ENCODE results near the gene DSE.
"Not testable (repeated sequence)": the region's sequence is repeated elsewhere in the genome, so short reads cannot be mapped to it uniquely, and the experiment has no call there.

Gene DSE

DNA sequence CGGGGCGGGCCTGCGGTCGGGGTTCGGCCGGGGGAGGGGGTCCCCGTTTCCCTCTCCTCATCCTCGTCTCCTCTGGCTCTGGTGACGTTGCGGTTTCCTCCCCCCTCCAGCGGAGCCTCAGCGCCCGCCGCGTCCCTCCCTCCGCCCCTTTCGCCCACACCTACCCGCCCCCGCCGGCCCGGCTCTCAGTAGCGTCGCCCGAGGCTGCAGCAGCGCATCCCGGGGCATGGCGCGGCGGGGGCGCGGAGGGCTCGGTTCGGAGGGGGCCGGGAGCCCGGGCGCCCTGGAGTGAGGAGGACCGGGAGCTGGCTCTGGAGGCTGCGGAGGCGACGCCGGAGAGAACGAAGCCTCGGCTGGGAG is at the start of gene DSE:
Gene DSE, plus strand, starts transcription at position 188 of the 360 bp plus-strand sequence. CDS start 28,304 bp downstream, outside the sequence.
- DNase-seq (ENCODE audit: low read depth): peak; percentile 66

DNA sequence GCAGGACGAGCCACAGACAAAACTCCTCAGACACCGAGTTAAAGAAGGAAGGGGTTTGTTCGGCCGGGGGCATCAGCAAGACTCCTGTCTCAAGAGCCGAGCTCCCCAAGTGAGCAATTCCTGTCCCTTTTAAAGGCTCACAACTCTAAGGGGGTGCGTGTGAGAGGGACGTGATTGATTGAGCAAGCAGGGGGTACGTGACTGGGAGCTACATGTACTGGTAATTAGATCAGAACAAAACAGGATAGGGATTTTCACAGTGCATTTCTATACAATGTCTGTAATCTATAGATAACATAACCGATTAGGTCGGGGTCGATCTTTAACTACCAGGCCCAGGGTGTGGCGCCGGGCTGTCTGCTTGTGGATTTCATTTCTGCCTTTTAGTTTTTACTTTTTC is 48.8 kb upstream of the DSE start:
- DNase-seq (ENCODE audit: low read depth): not testable (repeated sequence)

DNA sequence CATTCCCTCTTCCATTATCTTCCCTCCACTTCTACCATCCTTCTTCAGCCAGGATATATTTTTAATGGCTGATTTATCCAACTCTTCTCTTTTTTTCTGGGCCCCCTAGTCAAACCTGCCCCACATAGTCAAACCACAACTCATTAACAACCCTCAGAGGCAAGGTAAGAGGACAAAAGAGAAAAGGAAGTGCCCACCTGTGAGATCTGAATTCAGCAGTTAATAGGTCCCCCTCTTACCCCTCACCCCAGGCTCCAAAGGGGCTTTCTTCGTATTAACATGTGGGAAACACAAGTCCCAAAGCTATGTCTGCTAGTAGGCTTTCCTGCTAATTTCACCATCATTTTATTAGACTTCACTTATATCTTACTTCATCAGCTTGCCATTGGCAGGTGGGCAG is 46.9 kb upstream of the DSE start:
- DNase-seq (ENCODE audit: low read depth): no peak

DNA sequence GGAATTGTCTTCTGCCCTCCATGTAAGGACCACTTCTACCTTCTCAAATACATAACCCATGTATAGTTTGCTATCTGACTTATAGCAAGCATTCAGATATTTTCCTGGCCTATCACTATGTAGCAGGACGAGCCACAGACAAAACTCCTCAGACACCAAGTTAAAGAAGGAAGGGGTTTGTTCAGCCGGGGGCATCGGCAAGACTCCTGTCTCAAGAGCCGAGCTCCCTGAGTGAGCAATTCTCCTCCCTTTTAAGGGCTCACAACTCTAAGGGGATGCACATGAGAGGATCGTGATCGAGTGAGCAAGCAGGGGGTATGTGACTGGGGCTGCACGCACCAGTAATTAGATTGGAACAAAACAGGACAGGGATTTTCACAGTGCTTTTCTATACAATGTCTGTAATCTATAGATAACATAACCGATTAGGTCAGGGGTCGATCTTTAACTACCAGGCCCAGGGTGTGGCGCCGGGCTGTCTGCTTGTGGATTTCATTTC is 45.1 kb upstream of the DSE start:
- DNase-seq (ENCODE audit: low read depth): not testable (repeated sequence)

DNA sequence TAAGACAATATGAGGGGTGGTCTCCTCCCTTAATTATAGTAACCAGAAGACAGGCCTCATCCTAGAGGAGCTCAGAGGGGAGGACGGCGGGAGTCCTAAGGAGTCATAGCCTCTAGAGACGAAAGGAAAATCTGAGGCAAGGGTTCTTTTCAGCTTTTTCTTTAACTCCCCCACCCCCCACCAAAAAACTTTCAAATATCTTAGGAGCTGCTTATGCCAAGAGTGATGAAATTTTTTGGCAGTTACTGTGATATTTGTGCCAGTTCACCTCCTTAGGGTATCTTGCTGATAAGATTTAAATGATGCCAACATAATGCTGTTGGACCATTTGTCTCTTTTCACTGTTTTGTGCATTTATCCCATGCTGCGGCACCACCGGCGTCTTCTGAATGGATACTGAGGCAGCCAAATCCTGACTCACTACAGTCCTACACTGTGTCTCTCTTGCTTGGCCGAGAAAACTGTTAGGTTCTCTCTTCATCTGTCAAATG is 44.5 kb upstream of the DSE start:
- no peak for DNase-seq (ENCODE audit: low read depth)

DNA sequence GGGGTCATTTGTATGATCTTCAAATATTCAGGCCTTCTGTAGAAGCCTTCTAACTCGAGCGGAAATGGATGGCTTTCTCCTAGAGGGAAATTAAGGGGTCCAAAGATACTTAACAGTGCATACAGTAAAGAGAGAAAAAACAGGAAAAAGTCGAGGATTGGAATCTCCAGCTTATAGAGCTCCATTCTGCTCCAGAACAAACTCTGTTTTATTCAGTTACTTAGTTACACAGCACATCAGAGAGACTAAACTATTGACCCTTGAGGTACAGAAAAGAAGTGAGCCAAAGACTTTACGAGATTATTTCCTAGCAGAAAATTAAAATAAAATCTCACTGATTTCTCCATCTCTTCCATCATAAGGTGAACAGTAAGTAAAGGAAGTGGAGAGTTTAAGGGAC is 43.8 kb upstream of the DSE start:
- no peak for DNase-seq (ENCODE audit: low read depth)

DNA sequence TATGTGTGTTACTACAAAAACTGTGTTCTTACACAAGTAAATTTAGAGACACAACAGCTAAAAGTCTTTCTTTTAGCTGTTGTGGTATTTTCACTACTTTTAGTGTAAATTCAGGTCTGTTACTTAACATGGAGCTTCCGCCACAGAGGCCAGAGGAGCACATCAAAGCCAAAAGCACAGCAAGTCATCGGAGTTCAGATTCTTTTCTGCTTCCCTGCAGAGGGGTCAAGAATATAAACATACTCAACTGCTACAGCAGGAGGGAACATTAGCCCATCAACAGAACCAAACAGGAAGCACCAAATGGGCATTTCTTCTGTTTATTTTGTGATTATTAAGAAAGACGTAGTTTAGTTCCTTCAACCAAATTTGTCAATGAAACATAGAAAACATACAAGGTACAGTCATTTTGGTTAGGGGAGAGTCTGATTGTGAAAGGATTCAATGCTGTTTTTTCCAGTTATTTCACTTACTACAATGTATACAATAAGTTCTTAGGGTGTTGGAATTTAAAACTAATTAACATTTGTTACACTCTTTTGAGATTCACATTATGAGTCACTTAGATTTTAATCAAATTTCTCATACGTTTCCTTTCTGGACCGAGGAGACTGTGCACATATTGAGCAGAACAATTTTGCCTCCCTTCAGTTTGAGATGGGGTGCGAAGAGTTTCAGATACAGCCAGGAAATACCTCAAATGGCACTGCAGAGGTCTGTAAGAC is 42.8 kb upstream of the DSE start:
- no peak for DNase-seq (ENCODE audit: low read depth)

DNA sequence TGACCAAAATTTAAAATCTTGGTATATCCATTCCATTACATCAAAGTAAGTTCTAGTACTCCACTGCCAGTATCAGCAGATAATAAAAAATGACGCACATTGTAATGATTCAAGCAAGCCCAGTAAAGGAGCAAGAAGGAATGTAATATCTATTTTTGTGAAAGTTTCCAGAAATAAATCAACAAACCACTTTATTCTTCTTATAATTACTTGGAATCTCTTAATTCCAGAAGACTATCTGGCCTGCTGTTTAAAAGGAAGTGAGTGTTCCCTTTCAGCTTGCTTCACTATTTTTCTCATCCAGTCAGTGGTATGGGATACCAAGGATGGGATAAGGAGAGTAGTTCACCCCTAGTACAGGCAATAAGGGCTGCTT is 42.2 kb upstream of the DSE start:
- no peak for DNase-seq (ENCODE audit: low read depth)

DNA sequence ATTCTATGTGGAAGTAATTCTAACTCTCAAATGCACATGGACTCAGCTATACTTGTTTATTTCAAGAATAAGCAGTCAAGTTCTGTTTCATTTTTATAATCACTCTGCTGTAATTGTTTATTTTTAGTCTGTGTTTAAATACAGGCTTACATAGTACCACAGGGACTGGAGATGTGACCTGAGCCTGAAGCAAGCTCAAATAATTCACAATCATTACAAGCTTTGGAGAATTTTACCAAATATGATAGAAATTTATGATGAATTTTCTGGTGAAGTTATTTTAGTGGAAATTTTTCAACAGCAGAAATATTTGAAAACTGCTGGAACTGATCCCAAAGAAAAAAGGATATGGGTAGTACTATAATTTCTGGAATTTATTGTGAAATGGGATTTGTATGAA is 41.6 kb upstream of the DSE start:
- no peak for DNase-seq (ENCODE audit: low read depth)

DNA sequence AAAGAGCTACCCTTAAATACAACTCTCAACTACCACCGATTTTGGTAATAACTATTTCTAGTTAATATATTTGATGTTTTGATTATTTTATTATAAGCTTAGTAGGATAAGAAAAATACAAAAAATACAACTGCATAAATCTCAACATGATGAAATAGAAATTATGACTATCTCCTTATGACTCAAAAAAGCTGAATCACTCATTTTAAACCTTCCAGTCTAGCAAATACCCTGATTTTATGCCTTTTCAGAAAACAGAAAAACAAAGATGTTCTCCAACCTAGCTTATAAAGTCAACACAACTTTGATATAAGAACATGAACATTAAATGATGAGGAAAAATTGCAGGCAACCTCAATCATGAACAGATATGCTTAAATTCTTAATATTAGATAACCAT is 40.2 kb upstream of the DSE start:
- DNase-seq (ENCODE audit: low read depth): no peak

DNA sequence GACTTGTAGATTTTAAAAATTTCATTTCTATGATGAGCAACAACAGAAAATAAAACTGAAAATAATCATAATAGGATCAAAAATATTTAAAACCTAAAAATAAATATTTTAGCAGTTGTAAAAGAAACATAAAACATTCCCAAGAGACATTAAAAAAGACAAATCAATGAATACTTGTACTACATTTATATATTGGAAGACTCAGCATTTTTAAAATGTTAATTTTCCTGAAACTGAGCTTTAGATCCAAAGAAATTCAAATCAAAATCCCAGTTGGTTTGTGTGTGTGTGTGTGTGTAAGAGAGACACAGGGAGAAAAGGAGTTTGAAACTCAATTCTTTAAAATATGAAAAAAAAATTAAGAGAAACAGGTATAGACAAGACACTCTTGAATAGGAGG is 38.7 kb upstream of the DSE start:
- DNase-seq (ENCODE audit: low read depth): no peak

DNA sequence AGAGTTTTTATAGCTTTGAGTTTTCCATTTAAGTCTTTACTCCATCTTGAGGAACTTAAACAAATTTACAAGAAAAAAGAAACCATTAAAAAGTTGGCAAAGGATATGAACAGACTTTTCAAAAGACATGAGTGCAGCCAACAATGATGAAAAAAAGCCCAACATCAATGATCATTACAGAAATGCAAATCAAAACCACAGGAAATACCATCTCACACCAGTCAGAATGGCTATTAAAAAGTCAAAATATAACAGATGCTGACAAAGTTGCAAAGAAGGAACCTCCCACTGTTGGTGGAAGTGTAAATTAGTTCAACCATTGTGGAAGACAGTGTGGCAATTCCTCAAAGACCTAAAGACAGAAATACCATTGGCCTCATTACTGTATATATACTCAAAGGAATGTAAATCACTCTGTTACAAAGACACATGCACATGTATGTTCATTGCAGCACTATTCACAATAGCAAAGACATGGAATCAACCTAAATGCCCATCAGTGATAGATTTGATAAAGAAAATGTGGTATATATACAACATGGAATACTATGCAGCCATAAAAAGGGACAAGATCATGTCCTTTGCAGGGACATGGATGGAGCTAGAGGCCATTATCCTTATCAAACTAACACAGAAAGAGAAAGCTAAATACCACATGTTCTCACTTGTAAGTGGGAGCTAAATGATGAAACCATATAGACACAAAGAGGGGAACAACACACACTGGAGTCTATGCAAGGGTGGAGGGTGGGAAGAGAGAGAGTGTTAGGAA is 35.9 kb upstream of the DSE start:
- DNase-seq (ENCODE audit: low read depth): not testable (repeated sequence)

DNA sequence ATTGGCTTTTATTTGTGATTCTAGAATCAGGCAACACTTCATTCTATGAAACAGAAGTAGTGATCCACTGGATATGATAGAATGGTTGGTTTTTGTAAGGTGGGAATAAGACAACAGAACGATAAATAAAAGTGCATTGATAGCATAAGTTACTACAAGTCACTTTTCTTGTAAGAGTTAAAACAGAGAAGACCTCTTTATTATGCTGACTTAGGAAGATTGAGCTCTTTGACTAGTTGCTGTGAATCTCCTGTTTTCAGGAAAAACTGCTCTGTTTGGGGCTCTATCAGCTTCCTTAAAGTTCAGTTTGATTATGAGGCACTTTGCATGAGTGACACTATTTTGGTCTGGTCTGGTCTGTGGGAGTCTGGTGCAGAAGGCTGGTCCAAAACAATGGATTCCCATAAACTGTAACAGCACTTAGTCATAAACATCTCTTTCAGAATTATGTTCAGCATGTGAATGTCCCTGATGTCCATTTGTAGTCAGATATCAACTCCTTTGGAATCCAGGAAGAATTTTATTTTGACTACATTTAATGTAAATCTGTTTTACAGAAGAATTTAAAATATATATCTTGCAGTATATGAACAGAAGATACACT is 35.0 kb upstream of the DSE start:
- no peak for DNase-seq (ENCODE audit: low read depth)

DNA sequence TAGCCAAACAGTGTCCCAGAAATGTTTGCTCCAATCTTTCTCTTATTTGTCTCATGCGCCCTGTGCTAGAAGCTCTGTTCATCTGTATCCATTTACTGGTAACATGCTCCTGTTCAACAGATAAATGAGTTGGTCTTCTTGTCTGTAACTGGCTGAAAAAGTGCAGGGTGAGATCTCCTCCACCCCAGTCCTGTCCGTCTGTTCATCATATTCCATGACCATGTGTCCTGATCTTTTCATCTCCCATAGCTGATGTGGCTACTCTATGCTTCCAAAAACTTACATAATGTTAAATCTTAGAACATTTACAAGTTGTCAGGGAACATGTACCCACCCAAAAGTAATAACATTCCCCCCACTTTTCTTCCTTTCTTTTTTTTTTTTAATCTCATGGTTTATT is 31.8 kb upstream of the DSE start:
- no peak for DNase-seq (ENCODE audit: low read depth)

DNA sequence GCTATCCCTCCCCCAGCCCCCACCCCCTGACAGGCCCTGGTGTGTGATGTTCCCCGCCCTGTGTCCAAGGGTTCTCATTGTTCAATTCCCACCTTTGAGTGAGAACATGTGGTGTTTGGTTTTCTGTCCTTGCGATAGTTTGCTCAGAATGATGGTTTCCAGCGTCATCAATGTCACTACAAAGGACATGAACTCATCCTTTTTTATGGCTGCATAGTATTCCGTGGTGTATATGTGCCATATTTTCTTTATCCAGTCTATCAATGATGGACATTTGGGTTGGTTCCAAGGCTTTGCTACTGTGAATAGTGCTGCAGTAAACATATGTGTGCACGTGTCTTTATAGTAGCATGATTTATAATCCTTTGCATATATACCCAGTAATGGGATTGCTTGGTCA is 30.1 kb upstream of the DSE start:
- DNase-seq (ENCODE audit: low read depth): not testable (repeated sequence)

DNA sequence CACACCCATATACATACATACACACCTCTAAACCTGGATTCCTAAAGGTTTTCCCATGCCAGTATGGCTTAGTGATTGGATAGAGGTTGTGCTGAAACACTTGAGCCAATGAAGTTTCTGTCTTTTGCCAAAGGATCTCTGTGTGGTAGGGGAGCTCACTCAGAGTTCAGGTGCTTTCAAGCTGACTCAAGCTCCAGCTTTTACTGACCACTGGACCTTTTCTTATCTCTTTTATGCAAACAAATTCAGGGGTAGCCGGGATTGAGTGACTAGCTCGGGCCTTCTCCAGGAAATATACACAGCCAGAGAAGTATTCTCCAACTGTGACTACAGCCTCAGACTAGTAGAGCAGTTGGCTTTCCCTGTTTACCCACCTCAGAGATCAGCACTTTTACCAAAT is 21.5 kb upstream of the DSE start:
- DNase-seq (ENCODE audit: low read depth): no peak

DNA sequence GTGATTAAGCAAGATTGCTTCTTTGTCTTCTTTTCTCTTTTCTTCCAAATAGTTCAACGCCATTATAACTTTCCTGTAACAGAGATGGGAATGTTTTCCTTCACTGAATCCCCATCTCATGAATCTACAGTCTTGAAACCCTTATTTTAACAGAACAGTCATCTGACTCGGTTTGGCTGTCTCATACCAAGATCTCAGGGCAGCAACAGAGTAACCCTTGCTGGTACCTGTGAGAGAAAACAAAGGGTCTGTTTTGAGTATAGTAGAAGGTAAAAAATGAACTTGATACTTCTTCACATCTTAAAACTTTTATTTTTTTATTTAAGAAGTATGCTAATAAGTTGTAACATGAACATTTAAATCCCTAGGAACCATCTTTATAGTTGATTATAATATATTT is 19.6 kb upstream of the DSE start:
- DNase-seq (ENCODE audit: low read depth): no peak

DNA sequence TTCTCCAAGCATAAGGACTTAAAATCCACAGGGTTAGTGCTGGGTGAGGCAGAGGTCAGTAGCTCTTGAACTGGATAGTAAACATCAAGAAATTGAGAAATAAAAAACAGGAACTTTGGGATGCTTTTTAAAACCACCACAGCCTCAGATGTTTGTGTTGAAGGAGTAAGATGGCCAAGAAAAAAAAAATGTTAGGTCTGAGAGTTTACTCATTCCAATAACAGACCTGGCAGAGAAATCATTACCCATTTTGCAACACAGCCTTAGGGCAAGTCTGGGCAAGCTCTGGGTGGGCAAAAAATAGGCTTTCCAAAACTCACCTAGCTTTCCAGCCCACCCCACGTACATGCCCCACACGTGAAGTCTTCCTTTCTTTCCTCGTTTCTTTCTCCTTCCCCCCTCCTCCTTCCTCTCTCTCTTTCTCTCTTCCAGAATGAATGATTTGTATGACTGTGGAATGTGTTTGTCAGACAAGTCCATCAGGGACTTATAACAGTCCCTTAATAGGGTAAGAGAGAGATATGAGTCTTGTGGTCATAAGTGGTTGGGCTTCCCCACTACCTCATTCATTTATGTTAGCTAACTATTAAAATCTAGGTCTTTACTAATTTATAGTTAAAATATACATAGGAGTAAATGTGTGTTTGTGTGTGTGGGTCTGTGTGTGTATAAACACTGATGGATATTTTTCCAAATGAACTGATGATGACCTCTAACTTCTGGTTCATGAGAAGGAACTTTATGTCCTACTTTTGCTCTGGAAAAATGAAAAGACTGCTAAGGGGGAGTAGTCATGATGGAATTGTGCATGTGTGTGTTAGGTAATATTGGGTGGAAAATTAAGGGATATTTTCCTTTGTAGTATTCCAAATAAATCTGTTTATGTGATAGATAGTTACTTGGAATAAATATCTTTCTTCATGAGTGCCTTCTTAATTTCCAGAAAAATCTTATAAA is 18.0 kb upstream of the DSE start:
- no peak for DNase-seq (ENCODE audit: low read depth)

DNA sequence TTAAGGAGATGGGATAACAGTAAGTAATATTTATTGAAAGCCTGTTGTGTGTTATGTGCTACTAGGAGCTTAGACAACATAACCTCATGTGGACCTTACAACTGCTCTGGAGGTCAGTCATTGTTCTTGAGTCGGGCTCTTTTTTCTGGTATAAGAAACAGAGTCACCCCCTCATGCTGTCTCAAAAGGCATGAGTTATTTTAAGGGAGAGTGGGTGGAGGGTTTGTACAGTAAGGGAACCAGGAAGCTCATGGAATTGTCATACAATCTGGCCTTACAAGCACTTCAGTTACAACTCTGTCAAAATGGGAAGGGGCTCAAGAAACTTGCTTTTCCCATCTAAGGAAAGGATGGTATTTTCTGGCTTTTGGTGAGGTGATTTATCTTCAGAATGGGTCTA is 16.5 kb upstream of the DSE start:
- no peak for DNase-seq (ENCODE audit: low read depth)

DNA sequence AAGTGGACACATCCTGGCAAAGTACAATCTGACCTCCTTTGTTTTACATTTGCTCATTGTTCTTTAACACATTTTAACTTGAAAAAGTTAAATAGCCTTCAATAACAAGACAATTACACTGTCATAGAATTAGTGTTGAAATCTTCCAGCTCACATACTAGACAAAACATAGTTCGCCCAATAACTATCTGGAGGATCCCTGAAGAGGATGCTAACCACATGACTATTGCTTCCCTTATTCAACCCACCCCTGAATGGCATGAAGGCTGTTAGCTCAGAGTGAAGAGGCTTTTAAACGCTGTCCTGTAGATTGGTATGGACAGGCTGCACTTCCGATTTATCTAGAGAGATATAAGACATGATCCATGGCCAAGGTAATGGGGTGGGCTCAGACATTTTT is 15.0 kb upstream of the DSE start:
- no peak for DNase-seq (ENCODE audit: low read depth)

DNA sequence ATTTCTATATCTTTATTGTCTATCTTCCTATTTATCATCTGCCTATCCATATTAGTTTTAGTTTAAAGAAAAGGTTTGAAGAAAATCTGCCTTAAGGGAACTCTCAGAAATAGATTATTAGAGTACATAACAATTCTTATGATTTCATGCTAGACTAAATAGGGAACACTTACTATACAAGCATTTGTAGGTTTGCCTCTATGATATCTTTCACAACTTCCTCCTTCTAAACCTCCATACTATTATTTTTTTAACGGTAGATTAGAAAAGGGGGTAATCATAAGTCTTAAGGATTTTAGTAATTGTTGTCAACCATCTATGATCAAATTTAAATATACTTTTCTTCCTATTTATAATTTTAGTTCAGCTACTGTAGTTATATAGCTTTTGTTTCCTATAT is 11.6 kb upstream of the DSE start:
- no peak for DNase-seq (ENCODE audit: low read depth)

DNA sequence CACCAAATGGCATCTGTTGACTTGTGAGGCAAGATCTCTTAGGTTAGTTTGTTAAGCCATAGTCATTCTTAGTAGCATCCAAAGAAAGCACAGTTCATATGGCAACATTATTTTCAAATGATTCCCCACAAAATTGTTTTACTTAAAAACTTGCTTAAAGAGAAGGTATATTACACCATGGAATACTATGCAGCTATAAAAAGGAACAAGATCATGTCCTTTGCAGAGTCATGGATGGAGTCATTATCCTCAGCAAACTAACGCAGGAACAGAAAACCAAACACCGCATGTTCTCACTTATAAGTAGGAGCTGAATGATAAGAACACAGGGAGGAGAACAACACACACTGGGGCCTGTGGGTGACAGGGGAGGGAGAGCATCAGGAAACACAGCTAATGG is 10.9 kb upstream of the DSE start:
- DNase-seq (ENCODE audit: low read depth): no peak
